GM21529 (cell line): ENCODE results near the gene CABP2.
"Not testable (repeated sequence)": the region's sequence is repeated elsewhere in the genome, so short reads cannot be mapped to it uniquely, and the experiment has no call there.

Source experiments
- ATAC-seq: cut with Tn5 transposase; IDR thresholded peaks from one replicate; pipeline ENCODE4 v1.9.1; 2021; ENCODE audit not compliant: unreplicated experiment

CABP2 gene

DNA sequence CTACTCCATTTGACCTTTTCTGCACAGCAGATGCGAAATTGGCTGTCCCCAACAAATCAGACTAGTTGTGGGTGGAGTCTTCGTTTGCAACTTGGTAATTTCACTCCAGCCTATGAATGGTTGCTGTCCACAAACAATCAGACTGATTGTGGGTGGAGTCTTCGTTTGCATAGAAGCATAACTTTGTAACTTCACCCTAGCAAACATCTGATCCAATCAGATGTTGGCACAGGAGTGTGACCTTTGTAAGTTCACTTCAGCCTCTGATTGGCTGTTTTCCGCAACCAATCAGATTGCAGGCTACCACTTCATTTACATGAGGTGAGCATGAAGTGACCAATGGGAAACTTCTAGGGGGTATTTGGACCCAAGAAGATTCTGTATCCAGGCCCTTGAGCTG, 16.3 kb upstream of the CABP2 start:
- no peak for ATAC-seq

DNA sequence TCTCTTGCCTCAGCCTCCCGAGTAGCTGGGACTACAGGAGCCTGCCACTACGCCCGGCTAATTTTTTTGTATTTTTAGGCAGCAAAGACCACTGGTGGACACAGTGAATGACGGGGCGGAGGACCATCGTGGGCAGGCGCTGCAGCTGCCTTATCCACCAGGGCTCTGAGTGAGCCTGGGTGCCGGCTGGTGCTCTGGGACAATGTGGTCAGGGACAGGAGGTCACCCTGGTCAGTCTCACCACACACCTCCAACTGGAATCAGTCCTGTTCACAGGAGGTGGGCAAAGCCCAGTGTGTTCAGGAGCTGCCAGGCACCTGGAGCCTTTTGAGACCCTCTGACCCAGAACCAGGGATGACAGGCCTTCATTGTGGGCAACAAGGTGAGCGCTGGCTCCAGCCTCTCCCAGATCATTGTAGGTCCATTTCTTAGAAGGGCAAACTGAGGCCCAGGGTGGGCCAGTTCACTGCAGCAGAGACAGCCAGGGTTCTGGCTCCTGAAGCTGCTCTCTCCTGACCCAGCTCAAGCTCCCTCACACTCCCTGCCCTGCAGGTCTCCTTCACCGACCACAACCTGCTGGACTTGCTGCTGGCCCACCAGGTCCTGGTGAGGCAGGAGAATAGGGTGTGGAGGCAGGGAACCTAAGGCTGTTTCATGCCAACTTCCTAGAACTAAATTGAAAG, 15.7 kb upstream of the CABP2 start:
- ATAC-seq: no peak

DNA sequence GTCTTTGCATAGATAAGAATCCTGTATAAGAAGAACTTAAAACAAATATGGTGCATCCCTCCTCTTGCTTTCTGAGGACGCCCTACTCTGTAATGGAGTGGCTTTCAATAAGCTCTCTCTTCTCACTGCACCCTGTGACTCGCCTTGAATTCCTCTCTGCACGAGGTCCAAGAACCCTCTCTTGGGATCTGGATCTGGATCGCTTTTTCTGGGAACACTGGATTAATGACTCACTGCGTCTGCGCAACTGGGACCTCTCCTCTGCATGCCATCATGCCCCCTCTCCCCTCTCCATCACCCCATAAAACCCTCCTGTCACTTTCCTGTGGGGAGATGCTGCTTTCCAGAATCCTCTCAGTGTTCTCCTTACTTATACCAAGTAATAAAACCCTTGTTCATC, 15.1 kb upstream of the CABP2 start:
- ATAC-seq: no peak

DNA sequence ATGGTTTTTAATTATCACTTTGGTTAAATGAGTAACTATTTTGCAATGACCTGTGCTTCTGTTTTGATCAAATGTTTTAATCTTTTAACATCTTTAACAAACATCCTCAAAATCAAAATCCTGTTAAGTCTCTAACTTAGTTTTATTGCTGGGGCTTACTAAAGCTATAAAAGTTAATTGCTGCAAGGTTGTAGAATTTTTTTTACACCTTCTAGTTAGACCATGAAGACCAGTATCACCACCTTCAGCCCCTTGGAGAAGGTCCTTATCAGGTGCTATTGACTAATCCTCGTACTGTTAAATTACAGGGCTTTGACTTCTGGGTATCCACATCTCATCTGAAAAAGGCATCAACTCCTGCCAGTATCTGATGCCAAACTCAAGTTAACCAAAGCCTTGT, 12.3 kb upstream of the CABP2 start:
- no peak for ATAC-seq

DNA sequence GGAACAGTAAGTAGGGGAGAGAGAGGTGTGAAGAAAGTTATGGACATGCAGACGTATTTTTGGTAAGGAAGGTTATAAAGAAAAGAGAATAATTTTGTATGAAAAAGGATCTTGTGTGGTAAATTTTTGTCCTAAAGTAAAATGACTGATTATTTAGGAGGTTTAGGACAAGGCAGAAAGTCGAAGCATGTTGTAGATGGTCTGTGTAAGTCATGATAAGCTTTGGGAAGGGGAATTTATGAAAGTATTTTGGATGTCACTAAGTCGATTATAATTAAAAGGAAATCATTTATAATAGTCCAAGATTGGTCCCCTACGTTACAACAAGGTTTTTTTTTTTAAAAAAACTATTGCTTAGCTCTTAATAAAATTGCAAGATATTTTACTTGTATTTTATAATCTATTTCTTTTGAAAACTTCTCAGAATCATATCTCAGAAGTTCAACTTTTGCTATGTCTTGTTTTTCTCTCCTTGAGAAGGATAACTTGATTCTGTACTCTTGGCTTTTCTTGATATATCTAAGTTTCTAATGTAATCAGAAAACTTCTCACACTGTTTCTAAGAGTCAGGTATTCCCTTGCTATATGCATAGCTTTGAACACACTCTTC, 10.9 kb upstream of the CABP2 start:
- no peak for ATAC-seq

DNA sequence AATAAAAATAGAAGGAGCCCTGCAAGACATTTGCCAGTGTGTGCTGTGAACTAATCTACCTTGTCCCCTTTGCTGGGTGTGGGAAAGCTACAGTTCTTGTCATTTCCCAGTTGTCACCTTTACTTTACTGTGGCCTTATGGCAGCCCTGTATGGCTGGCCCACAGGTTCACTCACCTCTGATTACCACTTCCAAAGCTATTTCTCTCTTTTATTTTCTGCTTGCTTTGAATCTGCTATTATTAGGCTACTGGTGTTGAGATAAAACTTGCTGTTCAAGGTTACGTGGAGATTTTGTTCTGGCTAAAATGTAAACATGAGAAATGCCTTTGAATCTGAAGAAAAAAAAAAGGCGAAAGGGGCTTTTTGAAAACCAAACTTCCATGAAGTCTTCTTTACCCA, 9.6 kb upstream of the CABP2 start:
- no peak for ATAC-seq

DNA sequence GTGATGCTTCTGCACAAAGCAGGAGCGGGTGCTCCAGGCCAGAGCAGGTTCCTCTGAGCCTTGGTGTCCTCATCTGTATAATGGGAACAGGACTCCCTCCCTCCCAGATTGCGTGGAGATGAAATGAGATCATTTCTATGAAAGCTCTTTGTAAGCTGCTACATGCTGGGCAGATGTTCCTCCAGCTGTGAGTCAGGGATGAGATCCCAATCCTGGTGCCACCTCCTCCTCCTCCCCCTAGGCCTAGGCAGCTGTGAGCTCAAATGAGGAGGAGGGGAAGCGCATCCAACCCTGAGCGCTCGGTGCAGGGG, 7.0 kb upstream of the CABP2 start:
- ATAC-seq: no peak

DNA sequence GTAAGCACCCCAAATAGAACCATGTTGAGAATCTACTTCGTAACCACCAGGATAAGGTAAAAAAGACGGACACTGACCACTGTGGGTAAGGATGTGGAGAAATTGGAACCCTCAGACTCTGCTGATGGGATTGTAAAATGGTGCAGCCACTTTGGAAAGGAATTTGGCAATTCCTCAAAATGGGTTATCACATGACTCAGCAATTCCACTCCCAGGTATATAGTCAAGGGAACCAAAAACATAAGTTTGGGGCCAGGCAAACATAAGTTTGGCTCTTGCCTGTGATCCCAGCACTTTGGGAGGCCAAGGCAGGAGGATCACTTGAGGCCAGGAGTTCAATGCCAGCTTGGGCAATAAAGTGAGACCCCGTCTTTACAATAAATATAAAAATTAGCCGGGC, 5.1 kb upstream of the CABP2 start:
- ATAC-seq: no peak

DNA sequence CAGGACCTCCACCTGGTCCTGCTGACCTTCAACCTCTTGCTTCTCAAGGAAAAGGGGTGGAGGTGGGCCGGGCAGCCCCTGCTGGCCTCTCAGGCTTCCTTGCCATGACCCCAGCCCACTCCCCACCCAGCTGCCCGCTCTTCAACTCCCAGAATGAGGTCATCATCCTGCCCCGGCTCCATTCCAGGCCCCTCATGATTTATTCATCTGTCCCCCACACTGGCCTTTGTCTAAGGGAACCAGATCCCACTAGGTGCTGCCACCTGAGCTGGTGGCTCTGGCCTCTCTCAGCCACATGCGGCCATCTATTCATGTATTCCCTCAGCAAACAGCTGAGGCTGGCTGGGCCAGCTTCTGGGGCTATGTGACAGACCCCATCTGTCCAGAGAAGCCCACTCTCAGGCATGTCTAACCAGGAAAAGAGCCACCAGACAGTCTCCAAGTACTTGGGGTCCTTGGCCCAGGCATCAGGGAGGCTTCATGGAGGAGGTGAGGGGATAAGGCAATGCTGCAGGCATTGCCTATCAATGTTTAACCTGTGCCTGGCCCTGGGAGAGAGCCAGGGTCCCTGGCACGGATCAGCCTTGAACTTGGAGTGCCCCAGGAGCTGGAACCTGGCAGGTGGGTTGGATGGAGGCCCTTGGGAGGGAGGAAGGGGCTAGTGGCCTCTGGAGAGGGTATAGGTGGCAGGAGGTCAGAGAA, 2.2 kb upstream of the CABP2 start:
- ATAC-seq: no peak

DNA sequence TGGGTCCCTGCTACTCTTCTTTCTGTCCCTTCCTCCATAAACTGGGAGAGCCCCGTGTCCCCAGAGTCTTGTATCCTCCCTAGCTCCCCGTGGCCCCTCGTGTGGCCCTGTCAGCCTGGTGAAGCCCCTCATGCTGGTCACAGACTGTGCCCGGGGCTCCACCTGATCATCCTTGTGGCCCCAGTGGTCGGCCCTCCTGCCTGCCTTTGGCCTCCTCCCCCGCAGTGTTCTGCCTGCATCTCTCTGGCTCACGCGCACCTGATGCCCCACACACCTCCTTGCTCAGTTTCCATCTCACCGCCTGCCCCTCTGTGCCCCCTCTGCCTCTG, 1.2 kb upstream of the CABP2 start:
- ATAC-seq: no peak

DNA sequence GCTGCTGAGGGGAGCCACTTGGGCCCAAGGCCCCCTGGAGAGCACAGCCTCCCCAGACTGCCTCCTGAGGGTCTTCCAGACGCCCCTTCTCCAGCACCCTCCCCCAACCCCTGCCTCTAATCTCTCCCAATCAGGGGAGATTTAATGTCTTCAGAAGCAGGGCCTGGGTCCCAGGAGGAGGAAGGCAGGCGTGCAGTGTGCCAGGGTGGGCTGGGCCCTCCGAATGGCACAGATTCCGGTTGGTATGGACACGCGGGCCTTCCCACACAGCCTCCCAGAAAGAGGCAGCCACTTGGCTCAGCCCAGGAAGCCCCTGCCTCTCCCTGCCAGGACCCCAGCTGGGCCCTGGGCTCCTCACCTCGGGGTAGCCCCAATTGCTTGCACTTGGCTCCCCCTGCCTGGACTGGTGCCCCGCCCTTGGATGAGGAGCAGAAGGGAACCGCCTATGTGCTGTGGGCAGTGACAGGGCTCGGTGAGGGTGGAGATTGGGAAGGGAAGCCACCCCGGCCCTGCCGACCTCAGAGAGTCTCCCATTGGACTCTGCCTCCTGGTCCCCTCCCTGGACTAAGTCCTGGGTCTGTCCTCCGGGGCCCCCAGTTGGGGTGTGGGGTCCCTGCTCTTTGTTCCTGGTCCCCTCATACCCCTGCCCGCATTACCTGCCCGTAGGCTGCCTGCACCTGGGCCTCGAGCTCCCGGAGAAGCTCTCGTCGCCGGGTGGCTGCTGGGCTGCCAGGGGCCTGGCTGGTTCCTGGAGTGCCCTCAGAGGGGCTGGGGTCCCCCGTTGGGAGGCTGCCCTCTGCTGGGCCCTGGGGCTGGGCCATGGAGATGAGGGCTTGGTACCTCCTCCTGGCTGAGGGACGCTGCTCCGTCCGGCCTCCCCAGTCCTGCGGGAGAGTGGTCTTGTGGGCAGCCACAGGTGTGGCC, 572 bp upstream of the CABP2 start:
- no peak for ATAC-seq

DNA sequence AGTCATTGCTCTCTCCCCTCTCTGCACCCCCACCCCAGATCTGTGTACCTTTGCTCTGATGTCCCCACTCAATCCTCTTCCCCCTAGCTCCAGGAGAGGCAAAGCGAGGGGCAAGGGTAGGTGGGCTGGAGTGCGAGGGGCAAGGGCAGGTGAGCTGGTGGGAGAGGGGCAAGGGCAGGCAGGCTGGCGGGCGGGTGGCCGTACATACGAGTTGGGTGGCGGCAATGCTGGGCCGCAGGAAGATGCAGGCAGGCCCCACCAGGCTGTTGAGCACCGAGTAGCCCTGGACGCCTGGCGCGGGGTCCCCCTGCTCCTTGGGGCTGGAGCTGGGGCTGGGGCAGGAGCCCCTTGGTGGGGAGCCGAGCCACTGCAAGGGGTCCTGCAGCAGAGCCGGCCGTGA, 908 bp downstream of the CABP2 start:
- ATAC-seq: no peak

DNA sequence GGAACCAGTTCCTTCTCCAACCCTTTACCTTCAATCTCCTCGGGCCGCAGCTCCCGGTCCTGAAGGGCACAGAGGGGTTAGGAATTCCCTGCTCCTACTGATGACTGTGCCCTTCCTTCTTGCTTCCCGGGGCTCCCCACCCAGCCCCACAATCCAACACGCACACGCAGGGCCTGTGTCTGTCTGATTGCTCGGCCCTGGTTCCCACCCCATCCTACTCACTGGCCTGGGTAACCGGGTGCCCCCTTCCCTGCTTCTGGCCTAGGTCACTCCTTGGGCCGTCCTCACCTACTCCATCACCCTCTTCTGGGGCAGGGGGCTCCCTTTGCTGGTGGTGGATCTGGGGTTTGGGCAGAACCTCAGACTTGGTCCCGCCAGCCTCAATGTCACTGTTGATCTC, 1.3 kb downstream of the CABP2 start:
- no peak for ATAC-seq

DNA sequence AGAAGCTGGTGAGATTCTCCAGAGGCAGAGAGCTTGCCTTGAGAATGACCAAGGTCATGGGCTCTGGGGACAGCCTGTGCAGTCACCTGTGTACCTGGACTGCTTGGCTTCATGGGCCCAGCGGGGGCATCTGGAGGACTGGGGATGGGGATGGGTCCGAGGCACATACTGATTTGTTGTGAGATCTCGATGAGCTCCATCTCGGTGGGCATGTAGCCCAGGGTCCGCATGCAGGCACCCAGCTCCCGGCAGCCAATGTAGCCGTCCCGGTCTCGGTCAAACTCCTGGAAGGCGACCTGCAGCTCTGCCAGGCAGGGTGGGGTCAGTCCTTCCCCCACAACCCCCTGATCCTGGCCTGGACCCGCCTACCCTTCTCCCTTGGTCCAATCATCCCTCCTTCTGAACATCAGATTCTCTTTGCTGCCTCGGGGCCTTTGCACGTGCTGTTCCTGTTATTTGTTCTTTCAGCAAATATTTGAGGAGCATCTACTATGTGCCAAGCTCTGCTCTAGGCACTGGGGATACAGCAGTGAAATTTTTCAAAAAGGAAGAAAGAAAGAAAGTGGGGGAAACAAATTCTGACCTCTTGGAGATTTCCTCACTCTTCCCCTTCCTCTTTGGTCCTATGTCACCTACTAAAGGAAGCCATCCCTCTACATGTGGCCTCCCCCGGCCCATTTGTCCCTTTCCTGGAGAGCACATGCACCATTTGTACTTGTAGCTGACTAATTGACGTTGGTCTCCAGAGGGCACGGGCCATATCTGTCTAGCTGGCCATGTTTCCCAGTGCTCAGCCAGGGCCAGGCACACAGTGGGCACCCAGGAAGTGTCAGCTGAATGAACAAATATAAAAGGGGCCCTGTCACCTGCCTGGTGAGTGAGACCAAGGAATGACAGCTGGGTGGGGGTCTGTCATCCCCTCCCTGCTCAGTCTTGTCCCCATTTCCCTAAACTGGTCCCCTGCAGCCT, 2.1 kb downstream of the CABP2 start:
- no peak for ATAC-seq

DNA sequence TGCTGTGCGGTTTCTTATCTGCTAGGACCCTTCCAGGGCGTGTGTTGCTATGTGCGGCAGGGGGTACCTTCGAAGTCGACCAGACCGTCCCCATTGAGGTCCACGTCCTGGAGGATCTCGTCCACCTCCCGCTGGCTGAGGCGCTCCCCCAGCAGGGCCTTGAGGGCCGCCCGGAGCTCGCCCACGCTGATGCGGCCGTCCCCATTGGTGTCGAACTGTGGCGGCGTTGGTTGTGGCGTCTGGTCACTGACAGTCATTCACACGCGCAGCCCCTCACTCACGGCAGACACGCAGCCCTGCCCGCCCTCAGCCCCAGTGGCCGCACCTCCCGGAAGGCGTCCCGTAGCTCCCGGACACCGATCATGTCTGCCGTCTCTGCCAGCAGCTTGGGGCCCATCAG, 3.5 kb downstream of the CABP2 start:
- no peak for ATAC-seq

DNA sequence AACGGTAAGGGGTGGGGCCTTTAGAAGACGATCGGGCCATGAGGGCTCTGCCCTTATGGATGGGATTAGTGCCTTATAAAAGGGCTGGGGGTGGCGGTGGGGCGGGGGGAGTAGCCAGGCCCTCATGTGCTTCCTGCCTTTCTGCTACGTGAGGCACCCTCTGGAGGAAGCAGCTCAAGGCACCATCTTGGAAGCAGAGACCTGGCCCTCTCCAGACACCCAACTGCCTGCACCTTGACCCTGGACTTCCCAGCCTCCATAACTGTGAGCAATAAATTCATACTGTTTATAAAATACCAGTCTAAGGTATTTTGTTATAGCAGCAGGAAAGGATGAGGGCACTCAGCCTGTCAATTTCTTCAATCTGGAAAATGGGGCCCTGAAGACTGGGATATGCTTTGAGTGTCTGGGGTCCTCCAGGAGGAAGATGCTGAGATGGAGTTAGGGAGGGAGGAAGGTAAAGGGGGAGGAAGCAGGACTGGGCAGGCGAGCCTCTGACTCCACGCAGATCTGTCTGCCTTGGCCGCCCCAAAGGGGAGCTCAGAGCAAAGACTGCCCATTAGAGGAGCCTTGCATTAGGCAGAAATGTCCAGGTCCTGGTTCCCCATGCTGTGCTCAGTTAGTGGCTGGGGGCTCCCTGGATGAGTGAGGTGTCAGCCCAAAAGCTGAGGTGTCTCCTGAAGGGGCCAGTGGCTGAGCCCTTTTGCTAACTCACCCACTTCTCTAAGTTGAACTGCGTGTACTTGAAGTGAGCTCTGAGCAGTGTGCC, 5.3 kb downstream of the CABP2 start:
- ATAC-seq: no peak

DNA sequence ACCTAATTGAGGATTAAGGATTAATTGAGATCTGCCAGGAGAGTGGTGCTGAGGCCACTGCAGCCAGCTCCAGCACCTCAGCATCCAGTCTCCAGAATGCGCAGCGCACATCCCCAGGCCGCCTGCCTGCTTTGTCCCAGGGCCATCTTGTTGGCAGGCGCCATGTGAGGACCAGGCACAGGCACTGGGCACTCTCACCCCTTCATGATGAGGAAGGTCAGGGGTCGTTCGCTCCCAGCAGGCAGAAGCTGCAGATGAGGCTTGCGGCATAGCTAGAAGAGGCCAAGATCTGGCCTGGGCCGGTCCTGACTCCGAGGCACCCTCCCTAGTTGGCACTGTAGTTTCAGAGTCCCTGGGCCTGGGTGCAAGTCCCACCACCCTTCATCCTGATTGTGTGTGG, 6.4 kb downstream of the CABP2 start:
- no peak for ATAC-seq

DNA sequence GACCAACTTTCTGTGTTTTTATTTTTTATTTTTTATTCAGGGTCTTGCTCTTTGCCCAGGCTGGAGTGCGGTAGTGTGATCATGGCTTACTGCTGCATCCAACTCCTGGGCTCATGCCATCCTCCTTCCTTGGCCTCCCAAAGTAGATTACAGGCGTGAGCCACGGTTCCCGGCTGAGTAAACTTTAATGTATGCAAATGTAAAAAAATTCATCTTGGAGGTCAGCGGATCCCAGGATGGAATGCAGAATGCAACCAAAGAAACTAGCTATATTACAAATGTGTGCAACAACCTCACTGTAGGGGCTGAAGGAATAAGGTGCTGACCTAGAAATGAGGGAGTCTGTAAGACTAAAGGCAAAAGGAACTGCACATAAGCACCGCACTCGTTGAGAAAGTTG, 9.1 kb downstream of the CABP2 start:
- ATAC-seq: no peak

DNA sequence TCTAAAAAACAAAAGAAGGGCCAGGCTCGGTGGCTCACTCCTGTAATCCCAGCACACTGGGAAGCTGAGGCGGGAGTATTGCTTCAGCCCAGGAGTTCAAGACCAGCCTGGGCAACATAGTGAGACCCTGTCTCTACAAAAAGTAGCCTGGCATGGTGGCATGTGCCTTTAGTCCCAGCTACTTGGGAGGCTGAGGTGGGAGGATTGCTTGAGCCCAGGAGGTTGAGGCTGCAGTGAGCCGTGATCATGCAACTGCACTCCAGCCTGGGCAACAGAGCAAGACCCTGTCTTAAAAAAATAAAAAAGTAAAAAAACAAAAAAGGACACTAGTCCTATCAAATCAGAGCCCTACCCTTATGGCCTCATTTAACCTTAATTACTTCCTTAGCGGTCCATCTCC, 11.7 kb downstream of the CABP2 start:
- ATAC-seq: not testable (repeated sequence)

DNA sequence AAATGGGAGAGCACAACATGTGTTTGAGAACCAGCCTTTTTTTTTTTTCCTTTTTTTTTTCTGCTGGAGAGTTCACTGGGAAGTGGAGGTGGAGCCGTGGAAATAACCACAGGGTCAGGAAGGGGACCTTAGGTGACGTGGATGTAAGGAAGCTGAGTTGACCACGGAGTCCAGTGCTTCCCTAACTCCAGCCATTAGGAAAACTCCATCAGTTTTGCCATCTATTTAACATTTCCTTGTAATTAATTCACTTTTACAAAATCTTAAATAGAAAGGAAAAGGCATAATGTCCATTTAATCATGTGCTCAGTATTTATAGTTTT, 13.3 kb downstream of the CABP2 start:
- ATAC-seq: no peak
